Measurements from ENCODE around the gene SUPT6H. TPM values are rescaled to one million over a fixed set of nuclear protein-coding genes. Genes with fewer than 3 reads are reported as not detected.
"Not testable (repeated sequence)": the region's sequence is repeated elsewhere in the genome, so short reads cannot be mapped to it uniquely, and the experiment has no call there.

The SUPT6H gene
- polyA plus RNA-seq, 1 experiment, result 37.1 TPM

DNA sequence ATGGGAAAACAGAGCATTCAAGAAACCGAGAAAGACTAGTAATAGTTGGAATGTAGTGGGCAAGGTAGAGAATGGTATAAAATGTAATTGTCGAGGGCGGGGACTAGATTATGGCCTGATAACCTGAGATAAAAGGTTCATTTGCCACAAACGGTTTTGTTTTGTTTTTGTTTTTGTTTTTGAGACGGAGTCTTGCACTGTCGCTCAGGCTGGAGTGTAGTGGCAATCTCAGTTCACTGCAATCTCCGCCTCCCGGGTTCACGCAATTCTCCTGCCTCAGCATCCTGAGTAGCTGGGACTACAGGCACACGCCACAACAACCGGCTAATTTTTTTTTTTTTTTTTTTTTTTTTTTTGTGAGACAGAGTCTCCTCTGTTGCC is 67.9 kb downstream of the SUPT6H start:
- Histone ChIP-seq H3K27me3 (ENCODE audit: control insufficient read depth, insufficient read depth, low read length) (no peaks in the 10 kb centered on the region), H3K36me3 (ENCODE audit: control insufficient read depth, insufficient read depth, low read length) (no peaks in the 10 kb centered on the region), H3K4me3 (ENCODE audit: low read depth, low read length) (no peak overlapping the region)
- ChIA-PET CTCF (interaction anchor here (10.9 kb wide), 1 partner anchor 18 kb away, joined by 416 read pairs; the partner anchor contains the start of gene TRAF4), POLR2A (no interaction called here)
- DNase-seq (ENCODE audit: low read depth), result no peak
- TF ChIP-seq, protein P1, sequence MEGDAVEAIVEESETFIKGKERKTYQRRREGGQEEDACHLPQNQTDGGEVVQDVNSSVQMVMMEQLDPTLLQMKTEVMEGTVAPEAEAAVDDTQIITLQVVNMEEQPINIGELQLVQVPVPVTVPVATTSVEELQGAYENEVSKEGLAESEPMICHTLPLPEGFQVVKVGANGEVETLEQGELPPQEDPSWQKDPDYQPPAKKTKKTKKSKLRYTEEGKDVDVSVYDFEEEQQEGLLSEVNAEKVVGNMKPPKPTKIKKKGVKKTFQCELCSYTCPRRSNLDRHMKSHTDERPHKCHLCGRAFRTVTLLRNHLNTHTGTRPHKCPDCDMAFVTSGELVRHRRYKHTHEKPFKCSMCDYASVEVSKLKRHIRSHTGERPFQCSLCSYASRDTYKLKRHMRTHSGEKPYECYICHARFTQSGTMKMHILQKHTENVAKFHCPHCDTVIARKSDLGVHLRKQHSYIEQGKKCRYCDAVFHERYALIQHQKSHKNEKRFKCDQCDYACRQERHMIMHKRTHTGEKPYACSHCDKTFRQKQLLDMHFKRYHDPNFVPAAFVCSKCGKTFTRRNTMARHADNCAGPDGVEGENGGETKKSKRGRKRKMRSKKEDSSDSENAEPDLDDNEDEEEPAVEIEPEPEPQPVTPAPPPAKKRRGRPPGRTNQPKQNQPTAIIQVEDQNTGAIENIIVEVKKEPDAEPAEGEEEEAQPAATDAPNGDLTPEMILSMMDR (IDR thresholded peaks at IDR 0.05; ENCODE audit: insufficient read depth, low read depth, low read length), result no peak

DNA sequence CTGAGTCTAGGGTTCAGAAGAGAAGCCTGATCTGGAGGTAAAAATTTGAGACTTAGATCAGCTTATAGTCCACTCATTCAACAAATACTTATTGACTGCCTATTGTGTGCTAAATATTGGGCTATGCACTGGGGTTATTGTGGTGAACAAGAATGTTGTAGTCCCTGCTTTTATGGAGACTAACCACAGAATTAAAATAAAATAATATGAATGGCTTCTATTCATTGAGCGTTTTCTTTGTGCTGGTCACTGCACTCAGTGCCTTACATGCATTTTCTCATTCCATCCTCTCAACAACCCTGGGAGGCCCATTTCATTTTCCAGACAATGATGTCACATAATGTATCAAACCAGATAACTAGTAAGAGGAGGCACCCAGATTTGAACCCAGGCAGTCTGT is 71.3 kb downstream of the SUPT6H start:
- no peaks in the 10 kb centered on the region for H3K27me3 ChIP-seq (ENCODE audit: control insufficient read depth, insufficient read depth, low read length)
- ChIA-PET POLR2A (no interaction called here), CTCF (interaction anchor here (1.7 to 10.9 kb wide), 3 partner anchors 15 to 220 kb away, joined by 4 to 416 read pairs (median 5); partner anchors contain the start of gene TRAF4)
- TF ChIP-seq, protein P1 (IDR thresholded peaks at IDR 0.05; ENCODE audit: insufficient read depth, low read depth, low read length), result no peak
- no peaks in the 10 kb centered on the region for H3K36me3 ChIP-seq (ENCODE audit: control insufficient read depth, insufficient read depth, low read length)
- no peak for DNase-seq (ENCODE audit: low read depth)
- no peak overlapping the region for H3K4me3 ChIP-seq (ENCODE audit: low read depth, low read length)

DNA sequence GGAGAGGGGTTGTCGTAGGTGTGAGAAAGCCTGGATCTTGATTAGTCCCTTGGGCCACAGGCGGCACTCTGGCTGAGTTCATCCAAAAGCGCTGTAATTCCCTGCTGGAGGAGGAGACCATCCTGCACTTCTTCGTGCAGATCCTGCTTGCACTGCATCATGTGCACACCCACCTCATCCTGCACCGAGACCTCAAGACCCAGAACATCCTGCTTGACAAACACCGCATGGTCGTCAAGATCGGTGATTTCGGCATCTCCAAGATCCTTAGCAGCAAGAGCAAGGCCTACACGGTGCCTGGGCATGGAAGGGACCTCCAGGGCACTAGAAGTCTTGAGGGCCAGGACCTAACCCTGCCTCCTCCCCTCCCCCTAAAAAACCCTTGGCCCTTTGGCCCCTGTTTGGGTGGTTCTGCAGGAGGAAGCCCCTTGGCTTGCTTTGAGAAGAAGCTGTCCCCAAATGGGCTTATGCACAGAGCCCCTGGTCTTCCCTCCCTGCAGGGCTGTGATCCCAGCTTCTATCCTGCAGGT is 72.8 kb downstream of the SUPT6H start:
- H3K27me3 ChIP-seq (ENCODE audit: control insufficient read depth, insufficient read depth, low read length), result no peaks in the 10 kb centered on the region
- no peaks in the 10 kb centered on the region for H3K36me3 ChIP-seq (ENCODE audit: control insufficient read depth, insufficient read depth, low read length)
- H3K4me3 ChIP-seq (ENCODE audit: low read depth, low read length), result no peak overlapping the region
- TF ChIP-seq, protein P1 (IDR thresholded peaks at IDR 0.05; ENCODE audit: insufficient read depth, low read depth, low read length), result no peak
- ChIA-PET POLR2A (no interaction called here), CTCF (interaction anchor here (1.3 to 1.4 kb wide), 2 partner anchors 8 to 15 kb away, joined by 4 to 6 read pairs; partner anchors contain the start of gene TLCD1)
- DNase-seq (ENCODE audit: low read depth), result no peak

DNA sequence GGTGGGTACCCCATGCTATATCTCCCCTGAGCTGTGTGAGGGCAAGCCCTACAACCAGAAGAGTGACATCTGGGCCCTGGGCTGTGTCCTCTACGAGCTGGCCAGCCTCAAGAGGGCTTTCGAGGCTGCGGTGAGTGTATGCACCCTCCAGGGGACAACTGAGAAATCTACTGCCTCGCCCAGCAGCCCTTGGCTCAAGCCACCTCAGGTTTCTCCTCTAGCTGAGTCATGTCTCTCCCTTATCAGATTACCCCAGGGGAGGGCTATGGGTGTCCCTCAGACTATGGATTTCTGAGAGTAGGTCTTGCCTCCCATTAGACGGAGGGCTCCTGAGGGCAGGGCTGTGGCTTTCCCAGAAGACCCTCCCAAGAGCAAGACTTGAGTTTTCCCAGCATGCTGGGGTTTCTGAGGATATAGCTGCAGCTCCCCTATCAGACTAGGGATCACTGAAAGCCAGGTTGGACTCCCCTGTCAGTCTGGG is 73.3 kb downstream of the SUPT6H start:
- Histone ChIP-seq H3K27me3 (ENCODE audit: control insufficient read depth, insufficient read depth, low read length) (no peaks in the 10 kb centered on the region), H3K36me3 (ENCODE audit: control insufficient read depth, insufficient read depth, low read length) (no peaks in the 10 kb centered on the region), H3K4me3 (ENCODE audit: low read depth, low read length) (no peak overlapping the region)
- CTCF ChIA-PET, result interaction anchor here (1.3 to 1.4 kb wide), 2 partner anchors 9 to 15 kb away, joined by 4 to 6 read pairs; partner anchors contain the start of gene TLCD1
- POLR2A ChIA-PET, result no interaction called here
- DNase-seq (ENCODE audit: low read depth), result no peak
- TF ChIP-seq, protein P1 (IDR thresholded peaks at IDR 0.05; ENCODE audit: insufficient read depth, low read depth, low read length), result no peak

DNA sequence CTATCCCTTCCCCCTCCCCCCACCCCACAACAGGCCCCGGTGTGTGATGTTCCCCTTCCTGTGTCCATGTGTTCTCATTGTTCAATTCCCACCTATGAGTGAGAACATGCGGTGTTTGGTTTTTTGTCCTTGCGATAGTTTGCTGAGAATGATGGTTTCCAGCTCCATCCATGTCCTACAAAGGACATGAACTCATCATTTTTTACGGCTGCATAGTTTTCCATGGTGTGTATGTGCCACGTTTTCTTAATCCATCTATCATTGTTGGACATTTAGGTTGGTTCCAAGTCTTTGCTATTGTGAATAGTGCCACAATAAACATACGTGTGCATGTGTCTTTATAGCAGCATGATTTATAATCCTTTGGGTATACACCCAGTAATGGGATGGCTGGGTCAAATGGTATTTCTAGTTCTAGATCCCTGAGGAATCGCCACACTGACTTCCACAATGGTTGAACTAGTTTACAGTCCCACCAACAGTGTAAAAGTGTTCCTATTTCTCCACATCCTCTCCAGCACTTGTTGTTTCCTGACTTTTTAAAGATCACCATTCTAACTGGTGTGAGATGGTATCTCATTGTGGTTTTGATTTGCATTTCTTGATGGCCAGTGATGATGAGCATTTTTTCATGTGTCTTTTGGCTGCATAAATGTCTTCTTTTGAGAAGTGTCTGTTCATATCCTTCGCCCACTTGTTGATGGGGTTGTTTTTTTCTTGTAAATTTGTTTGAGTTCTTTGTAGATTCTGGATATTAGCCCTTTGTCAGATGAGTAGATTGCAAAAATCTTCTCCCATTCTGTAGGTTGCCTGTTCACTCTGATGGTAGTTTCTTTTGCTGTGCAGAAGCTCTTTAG is 74.1 kb downstream of the SUPT6H start:
- DNase-seq (ENCODE audit: low read depth); POLR2A ChIA-PET; H3K27me3 ChIP-seq (ENCODE audit: control insufficient read depth, insufficient read depth, low read length); H3K36me3 ChIP-seq (ENCODE audit: control insufficient read depth, insufficient read depth, low read length); H3K4me3 ChIP-seq (ENCODE audit: low read depth, low read length): not testable (repeated sequence)
- CTCF ChIA-PET, result interaction anchor here (1.3 to 1.4 kb wide), 2 partner anchors 10 to 14 kb away, joined by 4 to 6 read pairs; partner anchors contain the start of gene TLCD1
